ENCODE results near the gene CLEC12A.

DNA sequence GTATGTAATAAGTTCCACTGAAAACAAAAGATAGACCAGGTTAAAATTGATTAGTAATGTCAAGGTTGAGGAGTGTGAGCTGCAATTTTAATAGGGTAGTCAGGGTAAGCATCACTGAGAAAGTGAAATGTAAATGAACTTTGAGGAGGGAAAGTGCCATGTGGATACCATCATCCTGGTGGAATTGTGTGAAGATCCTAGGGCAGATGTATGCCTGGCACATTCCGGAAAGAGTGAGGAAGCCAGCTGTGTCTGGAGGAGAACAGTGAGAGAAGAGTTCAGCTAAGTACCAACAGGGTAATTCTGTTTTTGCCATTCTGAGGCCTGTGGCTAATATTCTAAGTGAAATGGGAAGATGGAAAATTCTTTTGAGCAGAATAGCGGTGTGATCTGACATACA is 36.2 kb upstream of the CLEC12A start:
- TF ChIP-seq POLR2A (IDR thresholded peaks at IDR 0.05; ENCODE audit: low read length) (no peak), GATA1 (IDR thresholded peaks at IDR 0.05; ENCODE audit: low read depth, low read length) (no peak)

All from erythroblast (primary cell).